Measurements from ENCODE around the gene C8B. TPM values are rescaled to one million over a fixed set of nuclear protein-coding genes. Genes with fewer than 3 reads are reported as not detected.
A peak's percentile ranks its signal among the peaks of the same experiment; 100 is the strongest.

Gene C8B
- total and polyA plus RNA-seq, 2 of the 13 experiments (the other 11 are each of a cell fraction or from before 2014, with no cell fraction given): 8.4 to 11.3 TPM

DNA sequence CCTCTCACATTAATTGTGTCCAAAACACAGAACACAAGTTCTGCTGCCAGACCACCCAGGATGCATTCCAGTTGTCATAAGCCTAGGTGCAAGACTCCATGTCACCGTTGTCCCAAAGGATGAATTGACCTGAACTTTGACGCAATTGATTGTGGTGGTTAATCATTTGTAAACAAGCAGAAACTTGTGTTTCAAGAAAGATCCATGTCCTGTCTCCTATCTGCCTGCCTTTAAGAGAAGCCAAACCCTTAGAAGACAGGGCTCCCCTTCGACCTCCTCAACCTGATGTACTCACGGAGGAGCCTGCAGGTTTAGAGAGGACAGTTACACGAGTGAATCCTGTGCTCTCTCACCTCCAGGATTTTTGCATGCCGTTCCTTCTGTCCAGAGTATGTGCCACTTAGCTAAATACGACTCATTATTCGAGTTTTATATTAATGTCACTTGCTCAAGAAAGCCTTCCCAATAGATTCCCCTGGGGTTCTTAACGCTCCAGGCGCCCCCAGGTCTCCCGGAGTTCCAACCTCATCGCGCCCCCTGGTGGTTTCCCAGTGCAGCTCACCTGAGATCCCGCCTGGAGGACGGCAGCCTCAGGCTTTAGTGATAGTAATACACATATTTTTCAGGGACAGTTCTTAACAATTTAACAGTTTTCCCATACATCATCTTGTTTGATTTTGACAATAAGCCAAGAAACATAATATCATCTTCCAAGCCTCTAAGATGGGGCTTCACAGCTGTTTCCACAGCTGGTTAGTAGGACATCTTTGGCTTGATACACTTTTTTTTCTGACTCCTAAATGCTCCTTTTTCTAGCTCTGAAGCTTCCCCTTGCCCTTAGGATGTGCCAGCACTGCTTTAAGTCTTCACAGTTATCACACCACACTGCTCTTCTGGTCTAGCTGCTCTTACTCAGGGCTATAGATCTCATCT lies 2.4 kb upstream of the C8B start (continued):
- TF ChIP-seq, protein P1, sequence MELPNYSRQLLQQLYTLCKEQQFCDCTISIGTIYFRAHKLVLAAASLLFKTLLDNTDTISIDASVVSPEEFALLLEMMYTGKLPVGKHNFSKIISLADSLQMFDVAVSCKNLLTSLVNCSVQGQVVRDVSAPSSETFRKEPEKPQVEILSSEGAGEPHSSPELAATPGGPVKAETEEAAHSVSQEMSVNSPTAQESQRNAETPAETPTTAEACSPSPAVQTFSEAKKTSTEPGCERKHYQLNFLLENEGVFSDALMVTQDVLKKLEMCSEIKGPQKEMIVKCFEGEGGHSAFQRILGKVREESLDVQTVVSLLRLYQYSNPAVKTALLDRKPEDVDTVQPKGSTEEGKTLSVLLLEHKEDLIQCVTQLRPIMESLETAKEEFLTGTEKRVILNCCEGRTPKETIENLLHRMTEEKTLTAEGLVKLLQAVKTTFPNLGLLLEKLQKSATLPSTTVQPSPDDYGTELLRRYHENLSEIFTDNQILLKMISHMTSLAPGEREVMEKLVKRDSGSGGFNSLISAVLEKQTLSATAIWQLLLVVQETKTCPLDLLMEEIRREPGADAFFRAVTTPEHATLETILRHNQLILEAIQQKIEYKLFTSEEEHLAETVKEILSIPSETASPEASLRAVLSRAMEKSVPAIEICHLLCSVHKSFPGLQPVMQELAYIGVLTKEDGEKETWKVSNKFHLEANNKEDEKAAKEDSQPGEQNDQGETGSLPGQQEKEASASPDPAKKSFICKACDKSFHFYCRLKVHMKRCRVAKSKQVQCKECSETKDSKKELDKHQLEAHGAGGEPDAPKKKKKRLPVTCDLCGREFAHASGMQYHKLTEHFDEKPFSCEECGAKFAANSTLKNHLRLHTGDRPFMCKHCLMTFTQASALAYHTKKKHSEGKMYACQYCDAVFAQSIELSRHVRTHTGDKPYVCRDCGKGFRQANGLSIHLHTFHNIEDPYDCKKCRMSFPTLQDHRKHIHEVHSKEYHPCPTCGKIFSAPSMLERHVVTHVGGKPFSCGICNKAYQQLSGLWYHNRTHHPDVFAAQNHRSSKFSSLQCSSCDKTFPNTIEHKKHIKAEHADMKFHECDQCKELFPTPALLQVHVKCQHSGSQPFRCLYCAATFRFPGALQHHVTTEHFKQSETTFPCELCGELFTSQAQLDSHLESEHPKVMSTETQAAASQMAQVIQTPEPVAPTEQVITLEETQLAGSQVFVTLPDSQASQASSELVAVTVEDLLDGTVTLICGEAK (IDR thresholded peaks at IDR 0.05): no peak
- TF ChIP-seq, protein P1 (CRISPR knock-in tag; IDR thresholded peaks at IDR 0.05): 0 out of 2 replicates have a peak, but pooled peaks have one; percentile 26
- TF ChIP-seq, protein P2, sequence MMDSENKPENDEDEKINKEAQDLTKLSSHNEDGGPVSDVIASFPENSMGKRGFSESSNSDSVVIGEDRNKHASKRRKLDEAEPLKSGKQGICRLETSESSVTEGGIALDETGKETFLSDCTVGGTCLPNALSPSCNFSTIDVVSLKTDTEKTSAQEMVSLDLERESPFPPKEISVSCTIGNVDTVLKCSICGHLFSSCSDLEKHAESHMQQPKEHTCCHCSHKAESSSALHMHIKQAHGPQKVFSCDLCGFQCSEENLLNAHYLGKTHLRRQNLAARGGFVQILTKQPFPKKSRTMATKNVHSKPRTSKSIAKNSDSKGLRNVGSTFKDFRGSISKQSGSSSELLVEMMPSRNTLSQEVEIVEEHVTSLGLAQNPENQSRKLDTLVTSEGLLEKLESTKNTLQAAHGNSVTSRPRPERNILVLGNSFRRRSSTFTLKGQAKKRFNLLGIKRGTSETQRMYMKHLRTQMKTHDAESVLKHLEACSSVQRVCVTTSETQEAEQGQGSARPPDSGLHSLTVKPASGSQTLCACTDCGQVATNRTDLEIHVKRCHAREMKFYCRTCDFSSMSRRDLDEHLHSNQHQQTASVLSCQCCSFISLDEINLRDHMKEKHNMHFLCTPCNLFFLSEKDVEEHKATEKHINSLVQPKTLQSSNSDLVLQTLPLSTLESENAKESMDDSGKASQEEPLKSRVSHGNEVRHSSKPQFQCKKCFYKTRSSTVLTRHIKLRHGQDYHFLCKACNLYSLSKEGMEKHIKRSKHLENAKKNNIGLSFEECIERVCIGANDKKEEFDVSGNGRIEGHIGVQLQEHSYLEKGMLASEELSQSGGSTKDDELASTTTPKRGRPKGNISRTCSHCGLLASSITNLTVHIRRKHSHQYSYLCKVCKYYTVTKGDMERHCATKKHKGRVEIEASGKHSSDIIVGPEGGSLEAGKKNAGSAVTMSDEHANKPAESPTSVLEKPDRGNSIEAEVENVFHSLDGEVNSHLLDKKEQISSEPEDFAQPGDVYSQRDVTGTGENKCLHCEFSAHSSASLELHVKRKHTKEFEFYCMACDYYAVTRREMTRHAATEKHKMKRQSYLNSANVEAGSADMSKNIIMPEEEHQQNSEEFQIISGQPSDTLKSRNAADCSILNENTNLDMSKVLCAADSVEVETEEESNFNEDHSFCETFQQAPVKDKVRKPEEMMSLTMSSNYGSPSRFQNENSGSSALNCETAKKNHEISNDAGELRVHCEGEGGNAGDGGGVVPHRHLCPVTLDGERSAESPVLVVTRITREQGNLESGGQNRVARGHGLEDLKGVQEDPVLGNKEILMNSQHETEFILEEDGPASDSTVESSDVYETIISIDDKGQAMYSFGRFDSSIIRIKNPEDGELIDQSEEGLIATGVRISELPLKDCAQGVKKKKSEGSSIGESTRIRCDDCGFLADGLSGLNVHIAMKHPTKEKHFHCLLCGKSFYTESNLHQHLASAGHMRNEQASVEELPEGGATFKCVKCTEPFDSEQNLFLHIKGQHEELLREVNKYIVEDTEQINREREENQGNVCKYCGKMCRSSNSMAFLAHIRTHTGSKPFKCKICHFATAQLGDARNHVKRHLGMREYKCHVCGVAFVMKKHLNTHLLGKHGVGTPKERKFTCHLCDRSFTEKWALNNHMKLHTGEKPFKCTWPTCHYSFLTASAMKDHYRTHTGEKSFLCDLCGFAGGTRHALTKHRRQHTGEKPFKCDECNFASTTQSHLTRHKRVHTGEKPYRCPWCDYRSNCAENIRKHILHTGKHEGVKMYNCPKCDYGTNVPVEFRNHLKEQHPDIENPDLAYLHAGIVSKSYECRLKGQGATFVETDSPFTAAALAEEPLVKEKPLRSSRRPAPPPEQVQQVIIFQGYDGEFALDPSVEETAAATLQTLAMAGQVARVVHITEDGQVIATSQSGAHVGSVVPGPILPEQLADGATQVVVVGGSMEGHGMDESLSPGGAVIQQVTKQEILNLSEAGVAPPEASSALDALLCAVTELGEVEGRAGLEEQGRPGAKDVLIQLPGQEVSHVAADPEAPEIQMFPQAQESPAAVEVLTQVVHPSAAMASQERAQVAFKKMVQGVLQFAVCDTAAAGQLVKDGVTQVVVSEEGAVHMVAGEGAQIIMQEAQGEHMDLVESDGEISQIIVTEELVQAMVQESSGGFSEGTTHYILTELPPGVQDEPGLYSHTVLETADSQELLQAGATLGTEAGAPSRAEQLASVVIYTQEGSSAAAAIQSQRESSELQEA (CRISPR knock-in tag; IDR thresholded peaks at IDR 0.05; ENCODE audit: not compliant biosample characterization): no peak
- no peak for TF ChIP-seq KLF6 (CRISPR knock-in tag; IDR thresholded peaks at IDR 0.05)
- TF ChIP-seq NCOA5 (CRISPR knock-in tag; IDR thresholded peaks at IDR 0.05): no peak
- TF ChIP-seq ISX (CRISPR knock-in tag; conservative IDR thresholded peaks at IDR 0.05): no peak
- no peak for TF ChIP-seq CENPX (CRISPR knock-in tag; IDR thresholded peaks at IDR 0.05)
- peak; percentile 89 for TF ChIP-seq FOXA3 (CRISPR knock-in tag; IDR thresholded peaks at IDR 0.05)
- TF ChIP-seq HDAC1 (CRISPR knock-in tag; IDR thresholded peaks at IDR 0.05): peak; percentile 69
- TF ChIP-seq ELF4 (CRISPR knock-in tag; IDR thresholded peaks at IDR 0.05; ENCODE audit: borderline replicate concordance): no peak
- 0 out of 2 replicates have a peak, but pooled peaks have one; percentile 48 for TF ChIP-seq ZSCAN29 (CRISPR knock-in tag; conservative IDR thresholded peaks at IDR 0.05)
- TF ChIP-seq WIZ (CRISPR knock-in tag; IDR thresholded peaks at IDR 0.05): no peak

Measured in HepG2 (cell line).